Suprapubic skin (tissue), 3 donors: Measurements from ENCODE around the gene CST6.

Source experiments
- EP300 ChIP-seq: sonication (generic); formaldehyde crosslinking; IDR thresholded peaks from one replicate; pipeline ENCODE4 v1.6.1; 2017; ENCODE audit warnings: antibody characterized with exemption
- TF ChIP-seq, protein P1 (sequence below), 2 donors: fragments of 200-600 bp in 1 of 2; fragments of 450-650 bp in 1 of 2; sonication (generic) in 1 of 2; IDR thresholded peaks; one replicate each; pipeline ENCODE4 v1.5.1; 2016 to 2019; ENCODE audit warnings: antibody characterized with exemption in 2 of 2, mild to moderate bottlenecking in 1 of 2, moderate library complexity in 1 of 2

DNA sequence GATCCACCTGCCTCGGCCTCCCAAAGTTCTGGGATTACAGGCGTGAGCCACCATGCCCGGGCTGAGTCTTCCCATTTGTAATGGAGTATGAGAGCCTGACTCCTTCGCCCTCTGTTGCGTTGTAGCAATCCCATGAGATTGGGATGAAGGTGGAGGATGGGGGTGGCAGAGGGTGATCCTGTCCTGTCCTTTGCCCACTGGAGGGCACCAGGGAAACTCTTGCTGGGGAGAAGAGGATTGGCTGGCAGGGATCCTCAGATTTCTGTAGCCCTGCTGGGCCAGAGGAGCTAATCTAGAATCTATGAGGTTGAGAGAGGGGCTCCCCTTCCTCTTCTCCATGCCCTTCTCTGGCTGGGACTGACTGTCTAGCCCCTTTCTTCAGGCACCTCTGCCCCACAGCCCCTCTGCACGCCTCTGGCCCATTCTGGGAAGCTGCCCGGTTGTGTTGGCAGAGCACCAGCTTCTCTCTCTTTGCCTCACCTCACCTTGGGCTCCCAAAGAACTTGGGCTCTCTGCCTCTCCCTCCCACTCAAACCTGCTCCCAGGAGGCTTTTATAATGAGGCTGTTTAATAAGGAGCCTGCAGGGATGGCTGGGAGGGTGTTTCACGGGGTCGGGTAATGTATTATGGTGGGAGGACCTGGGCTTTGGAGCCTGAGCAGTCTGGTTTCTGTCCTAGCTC, 24.0 kb downstream of the CST6 start:
- TF ChIP-seq, protein P1, sequence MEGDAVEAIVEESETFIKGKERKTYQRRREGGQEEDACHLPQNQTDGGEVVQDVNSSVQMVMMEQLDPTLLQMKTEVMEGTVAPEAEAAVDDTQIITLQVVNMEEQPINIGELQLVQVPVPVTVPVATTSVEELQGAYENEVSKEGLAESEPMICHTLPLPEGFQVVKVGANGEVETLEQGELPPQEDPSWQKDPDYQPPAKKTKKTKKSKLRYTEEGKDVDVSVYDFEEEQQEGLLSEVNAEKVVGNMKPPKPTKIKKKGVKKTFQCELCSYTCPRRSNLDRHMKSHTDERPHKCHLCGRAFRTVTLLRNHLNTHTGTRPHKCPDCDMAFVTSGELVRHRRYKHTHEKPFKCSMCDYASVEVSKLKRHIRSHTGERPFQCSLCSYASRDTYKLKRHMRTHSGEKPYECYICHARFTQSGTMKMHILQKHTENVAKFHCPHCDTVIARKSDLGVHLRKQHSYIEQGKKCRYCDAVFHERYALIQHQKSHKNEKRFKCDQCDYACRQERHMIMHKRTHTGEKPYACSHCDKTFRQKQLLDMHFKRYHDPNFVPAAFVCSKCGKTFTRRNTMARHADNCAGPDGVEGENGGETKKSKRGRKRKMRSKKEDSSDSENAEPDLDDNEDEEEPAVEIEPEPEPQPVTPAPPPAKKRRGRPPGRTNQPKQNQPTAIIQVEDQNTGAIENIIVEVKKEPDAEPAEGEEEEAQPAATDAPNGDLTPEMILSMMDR (IDR thresholded peaks at IDR 0.05): no peak
- no peak for TF ChIP-seq EP300
